HG03575 (cell line): ENCODE results near the gene TBCC.
"Not testable (repeated sequence)": the region's sequence is repeated elsewhere in the genome, so short reads cannot be mapped to it uniquely, and the experiment has no call there.

Experiments used
- ATAC-seq: cut with Tn5 transposase; IDR thresholded peaks from one replicate; pipeline ENCODE4 v1.9.1; 2021; ENCODE audit not compliant: unreplicated experiment, insufficient number of reproducible peaks, low FRiP score; ENCODE audit errors: extremely low read depth

Gene TBCC

GRCh38 chr6:42774821-42775487, 29.1 kb upstream of the TBCC start:
- ATAC-seq: not testable (repeated sequence)

GRCh38 chr6:42774201-42774600, 28.3 kb upstream of the TBCC start:
- ATAC-seq: no peak

GRCh38 chr6:42771741-42772100, 25.8 kb upstream of the TBCC start:
- ATAC-seq: no peak

GRCh38 chr6:42769836-42770235, 23.9 kb upstream of the TBCC start:
- ATAC-seq: no peak

GRCh38 chr6:42769051-42769450, 23.1 kb upstream of the TBCC start:
- no peak for ATAC-seq

- ATAC-seq: no peak
Measured at GRCh38 chr6:42766163-42766670, 20.3 kb upstream of the TBCC start.

GRCh38 chr6:42764911-42765648, 19.2 kb upstream of the TBCC start:
- ATAC-seq: no peak

- no peak for ATAC-seq
Measured at GRCh38 chr6:42762950-42763349, 17.0 kb upstream of the TBCC start.

GRCh38 chr6:42762426-42762859, 16.5 kb upstream of the TBCC start:
- no peak for ATAC-seq

GRCh38 chr6:42761287-42762067, 15.6 kb upstream of the TBCC start:
- no peak for ATAC-seq

- no peak for ATAC-seq
Measured at GRCh38 chr6:42758756-42759430, 13.0 kb upstream of the TBCC start.

GRCh38 chr6:42756722-42757121, 10.8 kb upstream of the TBCC start:
- no peak for ATAC-seq

GRCh38 chr6:42754759-42755158, 8.9 kb upstream of the TBCC start:
- ATAC-seq: no peak

GRCh38 chr6:42751055-42751454, 5.2 kb upstream of the TBCC start:
- ATAC-seq: no peak

- ATAC-seq: no peak
Measured at GRCh38 chr6:42748203-42748898, 2.4 kb upstream of the TBCC start.

- ATAC-seq: no peak
Measured at GRCh38 chr6:42746463-42747391, 824 bp upstream of the TBCC start.

- ATAC-seq: no peak
Measured at GRCh38 chr6:42745083-42745639, 742 bp downstream of the TBCC start.
